A549 (cell line): ENCODE data around the gene CHEK2. TPM values are rescaled to one million over a fixed set of nuclear protein-coding genes. Genes with fewer than 3 reads are reported as not detected.
A peak's percentile ranks its signal among the peaks of the same experiment; 100 is the strongest.

Experiments used
- ATAC-seq, 2 experiments: fragments of 200-7000 bp in 1 of 2; fragments of >200 bp in 1 of 2; cut with Nextera tagmentation in 1 of 2; cut with Tn5 transposase in 1 of 2; 3 replicates each; pipeline versions ENCODE4 v1.8.0 to v1.9.1; 2018 to 2020; ENCODE audit warnings: mild to moderate bottlenecking in 1 of 2, moderate library complexity in 1 of 2
- CTCF ChIA-PET: fragments of 300-600 bp; sonication (Branson Sonifier 250); formaldehyde crosslinking; extraction: SDS; loops from one replicate; lab custom pipeline; 2021; ENCODE audit warnings: antibody characterized with exemption, inconsistent platforms; lab: Yijun Ruan, JAX
- POLR2A ChIA-PET: fragments of 350-600 bp; formaldehyde crosslinking; extraction: SDS; loops from one replicate; lab custom pipeline; 2021; ENCODE audit warnings: antibody characterized with exemption, inconsistent platforms; lab: Yijun Ruan, JAX
- DNase-seq, 2 experiments: peaks; one replicate each; pipeline versions ENCODE4 v3.0.0 to v3.0.0-alpha.2; 2011 to 2016; ENCODE audit warnings: low read depth in 1 of 2, low spot score in 1 of 2
- FAIRE-seq: peaks from 2 replicates; lab custom pipeline; 2011; peaks lifted over from hg19 to GRCh38; lab: Jason Lieb, UNC
- H3K27ac ChIP-seq, 2 experiments: fragments of >200 bp; sonication (Bioruptor Twin); formaldehyde crosslinking; 3 replicates each; pipeline ENCODE4 v1.5.1; 2016 to 2017
- H3K4me1 ChIP-seq: fragments of >200 bp; sonication (Bioruptor Twin); formaldehyde crosslinking; 3 replicates; pipeline ENCODE4 v1.6.1; 2016
- H3K4me2 ChIP-seq: fragments of >200 bp; sonication (Bioruptor Twin); formaldehyde crosslinking; 3 replicates; pipeline ENCODE4 v1.6.1; 2016
- H3K4me3 ChIP-seq: fragments of >200 bp; sonication (Bioruptor Twin); formaldehyde crosslinking; 3 replicates; pipeline ENCODE4 v1.5.1; 2016
- H3K9me3 ChIP-seq: fragments of >200 bp; sonication (Bioruptor Twin); formaldehyde crosslinking; 3 replicates; pipeline ENCODE4 v1.6.1; 2016
- BCL3 ChIP-seq: fragments of >200 bp; sonication (Bioruptor Twin); formaldehyde crosslinking; IDR thresholded peaks from 3 replicates; pipeline ENCODE4 v1.6.1; 2016
- CBX2 ChIP-seq: fragments of 200-600 bp; sonication (generic); IDR thresholded peaks from 2 replicates; pipeline ENCODE4 v1.6.1; 2016; ENCODE audit warnings: low read depth, mild to moderate bottlenecking, borderline replicate concordance
- CBX8 ChIP-seq: fragments of 200-600 bp; sonication (generic); IDR thresholded peaks from 2 replicates; pipeline ENCODE4 v1.6.1; 2016
- CHD4 ChIP-seq: fragments of 200-600 bp; sonication (generic); IDR thresholded peaks from 2 replicates; pipeline ENCODE4 v1.6.1; 2016; ENCODE audit warnings: antibody characterized with exemption, mild to moderate bottlenecking, borderline replicate concordance
- CTCF ChIP-seq: fragments of >200 bp; sonication (Bioruptor Twin); formaldehyde crosslinking; IDR thresholded peaks from 3 replicates; pipeline ENCODE4 v1.5.1; 2016
- E2F6 ChIP-seq: IDR thresholded peaks from 2 replicates; pipeline ENCODE4 v1.6.1; 2012; ENCODE audit warnings: low read depth, borderline replicate concordance
- EHMT2 ChIP-seq: fragments of 200-600 bp; sonication (generic); IDR thresholded peaks from 2 replicates; pipeline ENCODE4 v1.6.1; 2016; ENCODE audit warnings: antibody characterized with exemption, low read depth, mild to moderate bottlenecking, moderate library complexity
- ELK1 ChIP-seq: fragments of 150-350 bp; IDR thresholded peaks from 2 replicates; pipeline ENCODE4 v1.6.1; 2014; ENCODE audit warnings: low read depth, mild to moderate bottlenecking, low read length
- EP300 ChIP-seq, 2 experiments: fragments of >200 bp; sonication (Bioruptor Twin); formaldehyde crosslinking; IDR thresholded peaks; 2 replicates in 1 of 2; 3 replicates in 1 of 2; pipeline ENCODE4 v1.6.1; 2016 to 2017
- ESRRA ChIP-seq: fragments of 150-350 bp; IDR thresholded peaks from 2 replicates; pipeline ENCODE4 v1.6.1; 2014; ENCODE audit warnings: mild to moderate bottlenecking, low read length, borderline replicate concordance
- HES2 ChIP-seq: fragments of >200 bp; sonication (Bioruptor Twin); formaldehyde crosslinking; IDR thresholded peaks from 2 replicates; pipeline ENCODE4 v1.6.1; 2016
- HOXA7 ChIP-seq: fragments of 250-450 bp; sonication (Bioruptor Pico); IDR thresholded peaks from 2 replicates; pipeline ENCODE4 v1.5.0; 2020; ENCODE audit warnings: mild to moderate bottlenecking, moderate library complexity
- HOXB13 ChIP-seq: fragments of 250-450 bp; sonication (Bioruptor Pico); IDR thresholded peaks from 2 replicates; pipeline ENCODE4 v1.5.0; 2020; ENCODE audit warnings: low read depth, mild to moderate bottlenecking, moderate library complexity
- JUN ChIP-seq, 2 experiments: fragments of >200 bp; sonication (Bioruptor Twin); formaldehyde crosslinking; IDR thresholded peaks; 2 replicates in 1 of 2; 3 replicates in 1 of 2; pipeline ENCODE4 v1.6.1; 2016 to 2017
- JUNB ChIP-seq: fragments of >200 bp; sonication (Bioruptor Twin); formaldehyde crosslinking; IDR thresholded peaks from 2 replicates; pipeline ENCODE4 v1.6.1; 2016
- KDM1A ChIP-seq: fragments of 200-600 bp; sonication (generic); IDR thresholded peaks from 2 replicates; pipeline ENCODE4 v1.6.1; 2016; ENCODE audit warnings: low read depth, mild to moderate bottlenecking
- KDM5A ChIP-seq: fragments of 200-600 bp; sonication (generic); IDR thresholded peaks from 2 replicates; pipeline ENCODE4 v1.6.1; 2016; ENCODE audit warnings: antibody characterized with exemption, mild to moderate bottlenecking
- MAX ChIP-seq: IDR thresholded peaks from 2 replicates; pipeline ENCODE4 v1.6.1; 2012
- MAZ ChIP-seq: fragments of 150-350 bp; IDR thresholded peaks from 2 replicates; pipeline ENCODE4 v1.6.1; 2014; ENCODE audit warnings: antibody characterized with exemption, low read depth, low read length, borderline replicate concordance
- NFE2L2 ChIP-seq: fragments of 150-350 bp; conservative IDR thresholded peaks from 2 replicates; pipeline ENCODE4 v1.6.1; 2014; ENCODE audit warnings: low read length
- PBX3 ChIP-seq: IDR thresholded peaks from 2 replicates; pipeline ENCODE4 v1.6.1; 2012
- POLR2AphosphoS2 ChIP-seq: conservative IDR thresholded peaks from 2 replicates; pipeline ENCODE4 v1.6.1; 2012; ENCODE audit warnings: low read length, improper control_type of control experiment, inconsistent platforms
- RARB ChIP-seq: fragments of 250-450 bp; sonication (Bioruptor Pico); IDR thresholded peaks from 2 replicates; pipeline ENCODE4 v1.8.0; 2021; ENCODE audit warnings: mild to moderate bottlenecking, moderate library complexity
- RNF2 ChIP-seq: fragments of 200-600 bp; sonication (generic); IDR thresholded peaks from 2 replicates; pipeline ENCODE4 v1.6.1; 2016; ENCODE audit warnings: low read depth, mild to moderate bottlenecking, antibody characterized with exemption, moderate library complexity, borderline replicate concordance
- TP53 ChIP-seq: fragments of 250-450 bp; sonication (Bioruptor Pico); IDR thresholded peaks from 2 replicates; pipeline ENCODE4 v1.5.0; 2021; ENCODE audit warnings: mild to moderate bottlenecking, moderate library complexity
- ZNF302 ChIP-seq: fragments of 250-450 bp; sonication (Bioruptor Pico); IDR thresholded peaks from 2 replicates; pipeline ENCODE4 v1.9.0; 2021; ENCODE audit warnings: inconsistent platforms, mild to moderate bottlenecking, moderate library complexity
- WGBS: methylation state at CpG from one replicate; pipeline ENCODE4 v1.1.6; 2017; ENCODE audit errors: missing lambda C conversion rate; 5-methylcytosine and 5-hydroxymethylcytosine counted together
- polyA plus RNA-seq, 4 experiments: library from polyadenylated mRNA; depleted of rRNA in 3 of 4; stranded (reverse); fragments of >200 nt; fragmentation: RNase III in 1 of 4; extraction: RNeasy Plus Mini Kit Qiagen cat#74134 plus additional on column Dnase treatment in 1 of 4; gene quantifications; 2 replicates in 3 of 4; 3 replicates in 1 of 4; pipeline ENCODE4 v1.2.3, GENCODE V29; 2011 to 2017

Gene CHEK2
- polyA plus RNA-seq, 2 of the 4 experiments (the other 2 are of a cell fraction), result 13.0 to 26.1 TPM

- no peak for TF ChIP-seq JUNB
- TF ChIP-seq POLR2AphosphoS2, result no peak
- no peak for TF ChIP-seq HES2
- no peak for TF ChIP-seq CBX2
- no peak for TF ChIP-seq RNF2
- TF ChIP-seq EHMT2, result no peak
- peak; percentile 47 to 68; a peak in 4 of 5 replicates for TF ChIP-seq JUN (IDR thresholded peaks at IDR 0.05)
- no peak for TF ChIP-seq PBX3
- TF ChIP-seq RARB, result no peak
- TF ChIP-seq HOXA7, result no peak
- no peak for TF ChIP-seq MAZ
- no peak for TF ChIP-seq ZNF302 (CRISPR knock-in tag)
- no peak for TF ChIP-seq CBX8
- TF ChIP-seq KDM1A, result no peak
- TF ChIP-seq E2F6, result no peak
- TF ChIP-seq BCL3, result 0 out of 3 replicates have a peak, but pooled peaks have one; percentile 42
- no peak for TF ChIP-seq TP53 (CRISPR knock-in tag)
- TF ChIP-seq HOXB13, result no peak
- TF ChIP-seq MAX, result peak; percentile 68
- TF ChIP-seq KDM5A, result peak; percentile 15; the same call in 1 of the 2 replicates
- TF ChIP-seq NFE2L2, result no peak
Observed at GRCh38 chr22:28741785-28742561, at the start of gene CHEK2, which contains the start of gene HSCB (continued).

- no peak overlapping the region for H3K4me2 ChIP-seq
- 94% methylated on average over 5 of the region's 5 CpGs for WGBS
- no peak overlapping the region for H3K4me3 ChIP-seq
- no peaks in the 10 kb centered on the region for H3K9me3 ChIP-seq
- no peak for TF ChIP-seq EP300 (IDR thresholded peaks at IDR 0.05)
- no peak for TF ChIP-seq CBX2
- TF ChIP-seq CTCF, result no peak
- no peak for TF ChIP-seq E2F6
- no peak for TF ChIP-seq ESRRA
- TF ChIP-seq CHD4, result no peak
- no peak for TF ChIP-seq ELK1
- TF ChIP-seq POLR2AphosphoS2, result no peak
- TF ChIP-seq, all 56 proteins: peak for 0
- ATAC-seq (no peak), FAIRE-seq (no peak), DNase-seq (no peak)
- POLR2A ChIA-PET, result interaction anchor here (1.3 kb wide), 1 partner anchor 9 kb away, joined by 5 read pairs; the partner anchor contains the start of gene XBP1
- Histone ChIP-seq H3K4me1 (peaks cover 15% of the 10 kb centered on the region; the same call in 2 of the 3 replicates), H3K27ac (no peak overlapping the region)
- CTCF ChIA-PET, result interaction anchor here (0.6 to 1.1 kb wide), 3 partner anchors 19 to 109 kb away, joined by 3 read pairs; partner anchors contain the start of gene CCDC117
Observed at GRCh38 chr22:28791124-28791523, 49.5 kb upstream of the CHEK2 start.
